Panc1 (cell line): ENCODE measurements around the gene GPRIN1.

ENCODE experiments used
- CTCF ChIP-seq: fragments of 450-650 bp; IDR thresholded peaks from 2 replicates; pipeline ENCODE4 v1.5.1; 2017; ENCODE audit warnings: mild to moderate bottlenecking
- SIN3A ChIP-seq: IDR thresholded peaks from 2 replicates; pipeline ENCODE4 v1.6.1; 2012; ENCODE audit warnings: low read depth, mild to moderate bottlenecking, low read length, moderate library complexity, borderline replicate concordance; ENCODE audit not compliant: insufficient read depth
- TF ChIP-seq, protein P1 (sequence below), 2 experiments: IDR thresholded peaks; 2 replicates each; pipeline ENCODE4 v1.6.1; 2011 to 2012; ENCODE audit warnings: low read depth in 2 of 2, control low read depth in 1 of 2, low read length in 1 of 2, mild to moderate bottlenecking in 1 of 2, moderate library complexity in 1 of 2; ENCODE audit not compliant: insufficient read depth in 1 of 2

DNA sequence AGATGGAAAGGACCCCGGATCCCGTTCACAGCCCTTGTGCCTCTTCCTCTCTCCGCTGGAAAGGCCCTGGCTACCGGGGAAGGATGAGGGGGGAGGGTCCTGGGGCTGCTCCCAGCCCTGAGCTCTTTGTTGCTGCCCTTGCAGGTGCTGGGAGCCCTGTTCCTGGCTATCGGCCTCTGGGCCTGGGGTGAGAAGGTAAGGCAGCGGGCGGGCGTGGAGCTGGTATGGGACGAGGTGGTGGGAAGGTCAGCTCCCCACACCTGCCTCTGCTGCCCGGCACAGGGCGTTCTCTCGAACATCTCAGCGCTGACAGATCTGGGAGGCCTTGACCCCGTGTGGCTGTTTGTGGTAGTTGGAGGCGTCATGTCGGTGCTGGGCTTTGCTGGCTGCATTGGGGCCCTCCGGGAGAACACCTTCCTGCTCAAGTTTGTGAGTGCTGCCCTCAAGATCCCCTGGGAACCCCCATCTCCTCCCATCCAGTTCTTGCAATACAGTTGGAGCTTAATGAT is 41.6 kb upstream of the GPRIN1 start:
- TF ChIP-seq, protein P1, sequence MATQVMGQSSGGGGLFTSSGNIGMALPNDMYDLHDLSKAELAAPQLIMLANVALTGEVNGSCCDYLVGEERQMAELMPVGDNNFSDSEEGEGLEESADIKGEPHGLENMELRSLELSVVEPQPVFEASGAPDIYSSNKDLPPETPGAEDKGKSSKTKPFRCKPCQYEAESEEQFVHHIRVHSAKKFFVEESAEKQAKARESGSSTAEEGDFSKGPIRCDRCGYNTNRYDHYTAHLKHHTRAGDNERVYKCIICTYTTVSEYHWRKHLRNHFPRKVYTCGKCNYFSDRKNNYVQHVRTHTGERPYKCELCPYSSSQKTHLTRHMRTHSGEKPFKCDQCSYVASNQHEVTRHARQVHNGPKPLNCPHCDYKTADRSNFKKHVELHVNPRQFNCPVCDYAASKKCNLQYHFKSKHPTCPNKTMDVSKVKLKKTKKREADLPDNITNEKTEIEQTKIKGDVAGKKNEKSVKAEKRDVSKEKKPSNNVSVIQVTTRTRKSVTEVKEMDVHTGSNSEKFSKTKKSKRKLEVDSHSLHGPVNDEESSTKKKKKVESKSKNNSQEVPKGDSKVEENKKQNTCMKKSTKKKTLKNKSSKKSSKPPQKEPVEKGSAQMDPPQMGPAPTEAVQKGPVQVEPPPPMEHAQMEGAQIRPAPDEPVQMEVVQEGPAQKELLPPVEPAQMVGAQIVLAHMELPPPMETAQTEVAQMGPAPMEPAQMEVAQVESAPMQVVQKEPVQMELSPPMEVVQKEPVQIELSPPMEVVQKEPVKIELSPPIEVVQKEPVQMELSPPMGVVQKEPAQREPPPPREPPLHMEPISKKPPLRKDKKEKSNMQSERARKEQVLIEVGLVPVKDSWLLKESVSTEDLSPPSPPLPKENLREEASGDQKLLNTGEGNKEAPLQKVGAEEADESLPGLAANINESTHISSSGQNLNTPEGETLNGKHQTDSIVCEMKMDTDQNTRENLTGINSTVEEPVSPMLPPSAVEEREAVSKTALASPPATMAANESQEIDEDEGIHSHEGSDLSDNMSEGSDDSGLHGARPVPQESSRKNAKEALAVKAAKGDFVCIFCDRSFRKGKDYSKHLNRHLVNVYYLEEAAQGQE (IDR thresholded peaks at IDR 0.05; ENCODE audit: insufficient read depth in 1 of 2, low read depth in 2 of 2, low read length in 1 of 2): no peak
- TF ChIP-seq CTCF: no peak
- TF ChIP-seq SIN3A: no peak
